GM18526 (cell line): ENCODE results near the gene DBR1.

Source experiments
- POLR2A ChIP-seq: IDR thresholded peaks from 3 replicates; pipeline ENCODE4 v1.6.1; 2011; ENCODE audit not compliant: insufficient read length; ENCODE audit errors: extremely low read depth

Gene DBR1

GRCh38 chr3:138195481-138195880 lies 20.8 kb upstream of the DBR1 start:
- TF ChIP-seq POLR2A, result no peak

GRCh38 chr3:138188013-138188730 lies 13.5 kb upstream of the DBR1 start:
- no peak for TF ChIP-seq POLR2A

GRCh38 chr3:138187296-138188012 lies 12.7 kb upstream of the DBR1 start, which contains the start of gene ARMC8:
ARMC8 (plus strand) TSS chr3:138187301; CDS start chr3:138187555, 254 bp downstream.
- peak; percentile 56 for TF ChIP-seq POLR2A

DNA sequence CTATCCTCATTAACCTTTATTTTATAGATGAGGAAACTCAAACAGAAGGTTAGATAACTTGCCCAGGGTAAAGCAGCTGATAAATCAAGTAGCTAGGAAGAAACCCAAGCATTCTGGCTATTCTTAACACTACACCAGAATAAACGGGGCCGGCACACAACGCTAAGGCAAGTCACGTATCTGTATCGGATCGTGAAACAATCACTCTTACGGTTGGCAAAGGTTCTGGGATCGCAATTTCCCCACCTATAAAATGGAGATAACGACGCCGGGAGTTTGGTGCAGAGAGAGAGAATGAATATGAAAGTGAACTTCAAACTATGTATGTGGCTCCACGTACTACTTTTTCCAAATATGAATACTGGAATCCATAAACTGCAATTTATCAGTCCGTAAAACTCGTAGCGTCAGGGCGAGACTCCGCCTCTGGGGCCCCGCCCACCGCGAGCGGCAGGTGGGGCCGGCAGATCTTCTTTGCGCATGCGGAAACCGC lies 12.1 kb upstream of the DBR1 start:
- no peak for TF ChIP-seq POLR2A

GRCh38 chr3:138186221-138186620 lies 11.5 kb upstream of the DBR1 start:
- TF ChIP-seq POLR2A, result no peak

DNA sequence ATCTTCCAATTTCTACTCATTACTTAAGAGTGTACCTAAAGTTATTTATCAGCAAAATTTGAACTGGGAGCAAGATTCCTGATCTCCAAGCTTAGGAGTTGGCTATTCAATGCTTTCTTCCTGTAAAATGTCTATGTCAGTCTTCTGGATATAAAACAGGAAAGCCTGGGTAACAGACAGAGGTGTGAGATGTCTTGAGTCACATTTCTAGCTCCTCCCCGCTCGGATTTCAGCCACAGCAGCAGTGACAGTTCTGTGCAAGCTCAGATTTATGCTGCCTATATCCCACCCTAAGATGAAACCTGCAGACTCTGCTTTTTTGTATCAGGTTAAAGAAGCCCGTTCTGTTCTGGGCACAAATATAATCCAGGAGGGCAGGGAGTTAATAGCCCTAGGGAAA lies 10.3 kb upstream of the DBR1 start:
- no peak for TF ChIP-seq POLR2A

GRCh38 chr3:138180375-138181029 lies 5.8 kb upstream of the DBR1 start:
- no peak for TF ChIP-seq POLR2A

DNA sequence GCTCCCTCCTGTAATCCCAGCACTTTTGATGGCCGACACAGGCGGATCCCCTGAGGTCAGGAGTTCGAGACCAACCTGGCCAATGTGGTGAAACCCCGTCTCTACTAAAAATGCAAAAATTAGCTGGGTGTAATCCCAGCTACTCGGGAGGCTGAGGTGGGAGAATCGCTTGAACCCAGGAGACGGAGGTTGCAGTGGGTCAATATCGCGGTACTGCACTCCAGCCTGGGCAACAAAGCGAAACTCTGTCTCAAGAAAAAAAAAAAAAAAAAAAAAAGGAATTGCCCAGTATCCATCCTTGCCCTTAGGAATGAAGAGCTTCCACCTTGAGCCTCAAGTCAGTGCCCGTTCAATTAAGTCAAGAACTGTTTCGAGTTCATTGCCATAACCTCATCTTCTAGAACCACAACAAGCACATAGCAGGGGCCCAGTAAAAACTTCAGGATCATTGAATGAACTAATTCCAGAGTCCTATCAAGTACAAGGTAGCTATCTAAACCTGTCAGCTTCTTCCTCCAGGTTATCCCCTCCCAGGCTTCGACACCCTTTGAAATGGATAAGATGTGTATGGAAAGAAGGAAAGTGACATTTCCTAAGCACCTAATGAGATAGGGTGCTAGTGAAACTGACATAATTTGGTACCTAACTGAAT lies 826 bp downstream of the DBR1 start:
- TF ChIP-seq POLR2A, result no peak

DNA sequence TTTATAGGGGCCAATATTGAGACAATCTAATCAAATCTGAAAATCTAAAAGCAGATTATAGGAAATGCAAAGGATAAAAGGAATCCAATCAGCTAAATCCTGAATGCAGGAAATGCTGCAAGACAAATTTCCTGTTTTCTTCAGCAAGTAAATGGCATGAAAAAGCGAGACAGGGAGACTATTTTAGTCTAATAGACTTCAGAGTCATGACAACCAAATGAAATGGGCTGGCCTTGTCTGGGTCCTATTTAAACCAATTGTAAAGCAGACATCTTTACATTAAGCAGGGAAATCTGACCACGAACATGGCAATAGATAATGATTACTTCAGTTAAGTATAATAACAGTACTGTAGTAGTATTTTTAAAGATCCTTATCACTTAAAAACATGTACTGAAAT lies 2.1 kb downstream of the DBR1 start:
- TF ChIP-seq POLR2A, result no peak

DNA sequence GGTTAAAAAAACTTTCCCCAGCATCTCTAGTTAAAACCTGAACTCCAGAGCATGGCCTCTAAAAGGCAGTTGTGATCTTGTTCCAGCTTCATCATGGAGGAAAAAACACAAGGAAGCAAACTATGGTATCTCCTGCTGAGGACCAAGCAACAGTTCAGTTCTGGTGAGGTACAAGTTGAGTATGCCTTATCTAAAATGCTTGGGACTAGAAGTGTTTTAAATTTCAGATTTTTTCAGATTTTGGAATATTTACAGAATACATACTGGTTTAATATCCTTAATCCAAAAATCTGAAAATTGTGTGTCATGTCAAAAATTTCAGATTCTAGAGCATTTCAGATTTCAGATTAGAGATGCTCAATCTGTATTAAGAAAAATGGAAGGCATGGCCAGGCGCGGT lies 9.7 kb downstream of the DBR1 start:
- no peak for TF ChIP-seq POLR2A

DNA sequence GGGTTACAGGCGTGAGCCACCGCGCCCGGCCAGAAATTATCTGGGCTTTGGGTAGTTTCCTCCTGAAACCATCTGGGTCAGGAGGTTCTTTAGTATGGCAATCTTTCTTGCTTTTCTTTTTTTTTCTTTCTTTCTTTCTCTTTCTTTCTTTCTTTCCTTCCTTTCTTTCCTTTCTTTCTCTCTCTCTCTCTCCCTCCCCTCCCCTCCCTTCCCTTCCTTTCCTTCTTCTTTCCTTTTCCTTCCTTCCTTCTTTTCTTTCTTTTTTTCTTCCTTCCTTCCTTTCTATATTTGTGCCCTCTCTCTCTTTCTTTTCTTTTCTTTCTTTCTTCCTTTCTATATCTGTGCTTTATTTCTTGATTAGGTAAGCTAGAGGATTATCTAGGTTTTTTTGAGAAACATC lies 17.0 kb downstream of the DBR1 start:
- no peak for TF ChIP-seq POLR2A

DNA sequence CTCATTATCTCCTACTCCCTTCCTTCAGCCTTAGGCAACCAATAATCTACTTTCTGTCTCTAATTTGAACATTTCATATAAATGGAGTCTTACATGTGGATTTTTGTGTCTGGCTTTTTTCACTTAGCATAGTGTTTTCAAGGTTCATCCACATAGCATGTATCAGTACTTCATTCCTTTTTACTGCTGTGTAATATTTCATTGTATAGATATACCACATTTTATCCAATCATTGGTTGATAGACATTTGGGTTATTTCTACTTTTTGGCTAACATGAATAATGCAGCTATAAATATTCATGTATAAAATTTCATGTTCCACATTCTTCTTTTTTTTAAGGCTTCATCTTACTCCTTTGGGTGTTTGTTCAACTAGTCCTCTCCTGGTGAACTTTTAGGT lies 20.2 kb downstream of the DBR1 start:
- TF ChIP-seq POLR2A, result no peak

DNA sequence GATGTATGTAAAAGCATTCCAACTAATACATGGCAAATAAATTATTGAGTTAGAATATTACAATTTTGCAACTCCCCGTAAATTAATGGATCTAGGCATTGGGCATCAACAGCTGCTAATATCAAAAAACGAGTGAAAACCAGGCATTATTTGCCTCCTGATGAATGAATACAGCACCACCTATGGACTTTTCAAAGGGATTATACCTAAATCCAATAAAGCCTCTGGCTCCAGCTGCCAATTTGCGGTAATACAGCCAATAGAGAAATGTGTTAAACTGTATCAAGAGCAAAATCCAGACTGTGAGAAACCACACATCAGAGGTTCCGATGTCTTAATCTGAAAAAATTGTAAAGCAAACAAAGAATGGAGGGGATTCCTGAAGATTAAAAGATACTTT lies 26.2 kb downstream of the DBR1 start:
- no peak for TF ChIP-seq POLR2A

- no peak for TF ChIP-seq POLR2A
Measured at GRCh38 chr3:138140940-138141339, 33.8 kb downstream of the DBR1 start.

GRCh38 chr3:138139691-138140090 lies 35.0 kb downstream of the DBR1 start:
- no peak for TF ChIP-seq POLR2A
